Measurements from ENCODE around the gene SPAAR. TPM values are rescaled to one million over a fixed set of nuclear protein-coding genes. Genes with fewer than 3 reads are reported as not detected.

The SPAAR gene
- total and polyA plus RNA-seq, 9 of the 15 experiments (the other 6 are each of a cell fraction or from before 2014, with no cell fraction given), result not detected

GRCh38 chr9:35923927-35924763, 14.9 kb downstream of the SPAAR start (continued):
- TF ChIP-seq ZNF639 (CRISPR knock-in tag; conservative IDR thresholded peaks at IDR 0.05 in 1 of 2, IDR thresholded peaks at IDR 0.05 in 1 of 2) (peak in 1 of 2 experiments; percentile 69; a peak in 2 of 4 replicates), ESRRA (IDR thresholded peaks at IDR 0.05; ENCODE audit: borderline replicate concordance, low read depth) (peak; percentile 69; the same call in 1 of the 2 replicates), CREB3L1 (IDR thresholded peaks at IDR 0.05; ENCODE audit: borderline replicate concordance, low read depth) (no peak), ZNF124 (CRISPR knock-in tag; IDR thresholded peaks at IDR 0.05) (no peak), TCFL5 (CRISPR knock-in tag; conservative IDR thresholded peaks at IDR 0.05) (no peak), CREM (IDR thresholded peaks at IDR 0.05; ENCODE audit: low read depth) (peak; percentile 53), POLR2G (IDR thresholded peaks at IDR 0.05; ENCODE audit: low read depth, low read length) (no peak), MAFF (IDR thresholded peaks at IDR 0.05; ENCODE audit: low read length) (peak; percentile 95), HOMEZ (CRISPR knock-in tag; IDR thresholded peaks at IDR 0.05) (no peak), KLF1 (tag; IDR thresholded peaks at IDR 0.05) (no peak), ZBTB12 (CRISPR knock-in tag; IDR thresholded peaks at IDR 0.05) (no peak), GATAD2B (IDR thresholded peaks at IDR 0.05; ENCODE audit: borderline replicate concordance) (no peak), SRSF9 (IDR thresholded peaks at IDR 0.05; ENCODE audit: borderline replicate concordance, low read depth, low read length) (no peak), HNRNPL (IDR thresholded peaks at IDR 0.05; ENCODE audit: low read depth, low read length) (no peak), ZNF717 (CRISPR knock-in tag; IDR thresholded peaks at IDR 0.05) (no peak), E2F1 (CRISPR knock-in tag; IDR thresholded peaks at IDR 0.05) (no peak), ZNF644 (tag; IDR thresholded peaks at IDR 0.05; ENCODE audit: low read depth) (peak; percentile 18; the same call in 1 of the 2 replicates)

All from K562 (cell line).